IPS DF 6.9 (cell line): ENCODE measurements around the gene SRP54.

ENCODE experiments used
- DNase-seq: peaks from one replicate; pipeline ENCODE4 v3.0.0-alpha.2; 2013; ENCODE audit warnings: low read depth, low spot score
- H3K27ac ChIP-seq: one replicate; pipeline ENCODE4 v1.5.1; 2013; ENCODE audit warnings: low read length, control low read depth
- H3K27me3 ChIP-seq: 2 replicates; pipeline ENCODE4 v1.6.1; 2013; ENCODE audit warnings: mild to moderate bottlenecking, low read length; ENCODE audit not compliant: control insufficient read depth, insufficient read depth
- H3K36me3 ChIP-seq: 2 replicates; pipeline ENCODE4 v1.6.1; 2013; ENCODE audit warnings: low read length; ENCODE audit not compliant: control insufficient read depth, insufficient read depth
- H3K4me1 ChIP-seq: 2 replicates; pipeline ENCODE4 v1.6.1; 2013; ENCODE audit warnings: low read length; ENCODE audit not compliant: control insufficient read depth, insufficient read depth
- H3K4me3 ChIP-seq: 2 replicates; pipeline ENCODE4 v1.5.1; 2013; ENCODE audit warnings: mild to moderate bottlenecking, low read length
- H3K9me3 ChIP-seq: 2 replicates; pipeline ENCODE4 v1.6.1; 2013; ENCODE audit warnings: low read length, inconsistent platforms; ENCODE audit not compliant: control insufficient read depth, insufficient read depth
- WGBS: extraction: QIAGEN DNeasy Blood & Tissue Kit; methylation state at CpG from one replicate; pipeline ENCODE4 v1.1.7; 2013; ENCODE audit warnings: mixed read lengths, missing lambda C conversion rate; ENCODE audit not compliant: insufficient read length, insufficient coverage; 5-methylcytosine and 5-hydroxymethylcytosine counted together

Gene SRP54

GRCh38 chr14:34982421-34983147 lies at the start of gene SRP54:
Gene SRP54 (plus strand): TSS chr14:34982992. CDS start chr14:34996710, 13,718 bp downstream.
- Histone ChIP-seq H3K27me3 (no peaks in the 10 kb centered on the region), H3K4me3 (peak within 1 kb of the TSS; percentile 67), H3K36me3 (no peaks in the 10 kb centered on the region), H3K27ac (no peak within 1 kb of the TSS), H3K9me3 (no peaks in the 10 kb centered on the region), H3K4me1 (0 out of 2 replicates have a peak, but pooled peaks cover 2% of the 10 kb centered on the region)
- WGBS, result no CpG with 5 or more reads among the region's 45 CpGs
- peak; percentile 98 for DNase-seq

GRCh38 chr14:34933301-34933700 lies 49.5 kb upstream of the SRP54 start:
- H3K36me3 ChIP-seq, result no peaks in the 10 kb centered on the region
- no CpG with 5 or more reads among the region's 2 CpGs for WGBS
- H3K4me3 ChIP-seq, result no peak overlapping the region
- no peaks in the 10 kb centered on the region for H3K9me3 ChIP-seq
- no peaks in the 10 kb centered on the region for H3K27me3 ChIP-seq
- DNase-seq, result no peak
- no peaks in the 10 kb centered on the region for H3K4me1 ChIP-seq
- no peak overlapping the region for H3K27ac ChIP-seq

DNA sequence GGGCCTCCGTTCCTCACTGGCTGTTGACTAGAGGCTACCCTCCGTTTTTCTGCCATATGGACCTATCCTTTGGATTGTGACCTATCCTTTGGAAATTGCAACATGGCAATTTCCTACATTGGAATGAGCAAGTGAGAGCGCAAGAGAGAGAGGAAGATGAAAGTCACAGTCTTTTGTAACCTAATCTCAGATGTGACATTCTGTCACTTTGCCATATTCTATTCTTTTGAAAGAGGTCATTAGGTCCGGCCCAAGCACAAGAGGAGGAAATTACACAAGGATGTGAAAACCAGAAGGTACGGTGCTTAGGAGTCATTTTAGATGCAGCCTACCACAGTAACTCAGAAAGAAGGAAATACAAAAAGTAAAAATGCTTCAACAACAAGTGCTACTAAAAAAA lies 47.3 kb upstream of the SRP54 start:
- H3K4me1 ChIP-seq, result no peaks in the 10 kb centered on the region
- no peak for DNase-seq
- H3K27ac ChIP-seq, result no peak overlapping the region
- no peak overlapping the region for H3K4me3 ChIP-seq
- no peaks in the 10 kb centered on the region for H3K27me3 ChIP-seq
- no peaks in the 10 kb centered on the region for H3K36me3 ChIP-seq
- H3K9me3 ChIP-seq, result no peaks in the 10 kb centered on the region
- no CpG with 5 or more reads among the region's 5 CpGs for WGBS

GRCh38 chr14:34937442-34937841 lies 45.4 kb upstream of the SRP54 start:
- Histone ChIP-seq H3K9me3 (no peaks in the 10 kb centered on the region), H3K4me1 (no peaks in the 10 kb centered on the region), H3K4me3 (no peak overlapping the region), H3K36me3 (no peaks in the 10 kb centered on the region), H3K27ac (no peak overlapping the region), H3K27me3 (no peaks in the 10 kb centered on the region)
- WGBS, result no CpG with 5 or more reads among the region's 6 CpGs
- DNase-seq, result no peak

- H3K36me3 ChIP-seq, result no peaks in the 10 kb centered on the region
- no peak overlapping the region for H3K4me3 ChIP-seq
- DNase-seq, result no peak
- no peaks in the 10 kb centered on the region for H3K4me1 ChIP-seq
- no CpG with 5 or more reads among the region's 3 CpGs for WGBS
- H3K27me3 ChIP-seq, result no peaks in the 10 kb centered on the region
- no peak overlapping the region for H3K27ac ChIP-seq
- H3K9me3 ChIP-seq, result no peaks in the 10 kb centered on the region
Observed at GRCh38 chr14:34937876-34938275, 44.9 kb upstream of the SRP54 start.

- no peak for DNase-seq
- Histone ChIP-seq H3K27me3 (no peaks in the 10 kb centered on the region), H3K9me3 (no peaks in the 10 kb centered on the region), H3K27ac (no peak overlapping the region), H3K4me1 (no peaks in the 10 kb centered on the region), H3K36me3 (no peaks in the 10 kb centered on the region), H3K4me3 (no peak overlapping the region)
Observed at GRCh38 chr14:34943506-34943905, 39.3 kb upstream of the SRP54 start.

GRCh38 chr14:34944744-34945143 lies 38.0 kb upstream of the SRP54 start:
- Histone ChIP-seq H3K36me3 (no peaks in the 10 kb centered on the region), H3K27ac (no peak overlapping the region), H3K27me3 (no peaks in the 10 kb centered on the region), H3K9me3 (no peaks in the 10 kb centered on the region), H3K4me1 (no peaks in the 10 kb centered on the region), H3K4me3 (no peak overlapping the region)
- no peak for DNase-seq
- no CpG with 5 or more reads among the region's 7 CpGs for WGBS

DNA sequence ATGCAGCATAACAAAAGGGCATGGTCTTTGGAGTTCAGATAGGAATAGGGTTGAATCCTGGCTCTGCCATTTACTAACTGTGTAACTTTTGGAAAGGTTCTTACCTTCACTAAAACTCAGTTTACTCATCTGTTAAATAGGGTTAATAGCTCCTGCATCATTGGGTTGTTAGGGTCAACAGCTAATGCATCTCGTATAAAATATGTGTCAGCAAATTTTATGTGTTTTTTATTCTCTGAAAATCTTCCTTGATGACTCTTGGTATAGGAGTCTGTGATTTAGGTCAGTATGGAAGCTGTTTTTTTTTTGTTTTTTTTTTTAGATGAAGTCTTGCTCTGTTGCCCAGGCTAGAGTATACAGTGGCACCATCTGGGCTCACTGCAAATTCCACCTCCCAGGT lies 36.1 kb upstream of the SRP54 start:
- WGBS, result no CpG with 5 or more reads among the region's 1 CpG
- no peaks in the 10 kb centered on the region for H3K36me3 ChIP-seq
- DNase-seq, result no peak
- no peaks in the 10 kb centered on the region for H3K27me3 ChIP-seq
- no peaks in the 10 kb centered on the region for H3K4me1 ChIP-seq
- no peaks in the 10 kb centered on the region for H3K9me3 ChIP-seq
- H3K27ac ChIP-seq, result no peak overlapping the region
- H3K4me3 ChIP-seq, result no peak overlapping the region

GRCh38 chr14:34951286-34951685 lies 31.5 kb upstream of the SRP54 start:
- Histone ChIP-seq H3K27me3 (no peaks in the 10 kb centered on the region), H3K36me3 (no peaks in the 10 kb centered on the region), H3K9me3 (no peaks in the 10 kb centered on the region), H3K4me1 (no peaks in the 10 kb centered on the region), H3K27ac (no peak overlapping the region), H3K4me3 (no peak overlapping the region)
- no CpG with 5 or more reads among the region's 1 CpG for whole genome bisulfite sequencing
- no peak for DNase-seq

GRCh38 chr14:34956931-34957330 lies 25.9 kb upstream of the SRP54 start:
- no CpG with 5 or more reads among the region's 2 CpGs for WGBS

GRCh38 chr14:34957771-34958286 lies 25.0 kb upstream of the SRP54 start:
- no peaks in the 10 kb centered on the region for H3K4me1 ChIP-seq
- no peaks in the 10 kb centered on the region for H3K36me3 ChIP-seq
- no peak overlapping the region for H3K4me3 ChIP-seq
- H3K27ac ChIP-seq, result no peak overlapping the region
- WGBS, result no CpG with 5 or more reads among the region's 5 CpGs
- DNase-seq, result no peak
- H3K9me3 ChIP-seq, result no peaks in the 10 kb centered on the region
- no peaks in the 10 kb centered on the region for H3K27me3 ChIP-seq

More at GRCh38 chr14:34956931-34957330, 25.9 kb upstream of the SRP54 start:
- Histone ChIP-seq H3K27ac (no peak overlapping the region), H3K4me3 (no peak overlapping the region), H3K27me3 (no peaks in the 10 kb centered on the region), H3K4me1 (no peaks in the 10 kb centered on the region), H3K36me3 (no peaks in the 10 kb centered on the region), H3K9me3 (no peaks in the 10 kb centered on the region)
- DNase-seq, result no peak
